Activated CD8-positive, alpha-beta memory T cell treated with anti-CD3 and anti-CD28 coated beads for 48 hours (primary cell): ENCODE results near the gene SCAMP1.

Source experiments
- DNase-seq, 3 experiments: peaks; one replicate each; pipeline ENCODE4 v3.0.0-alpha.2; 2020; ENCODE audit warnings: low read depth in 2 of 3, low spot score in 2 of 3

SCAMP1 gene

GRCh38 chr5:78511121-78511906 is 150.9 kb downstream of the SCAMP1 start:
- DNase-seq = no peak

DNA sequence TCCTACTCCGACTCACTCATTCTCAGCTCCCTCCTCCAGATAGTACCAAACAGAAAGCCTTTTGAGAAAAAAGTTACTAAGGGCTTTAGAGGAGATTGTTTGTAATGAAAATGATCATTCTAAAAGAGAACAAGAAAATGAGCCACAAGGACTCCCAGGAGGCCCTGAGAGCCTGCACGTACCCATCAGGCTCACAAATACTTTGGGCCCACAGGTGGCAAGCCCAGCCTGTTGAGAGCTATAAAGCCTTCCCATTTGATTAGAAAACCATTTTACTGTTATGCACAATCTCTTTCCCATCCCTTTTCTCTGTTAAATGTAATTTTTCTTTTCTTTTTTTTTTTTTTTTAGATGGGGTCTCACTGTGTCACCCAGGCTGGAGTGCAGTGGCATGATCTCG is 152.0 kb downstream of the SCAMP1 start:
- no peak for DNase-seq

DNA sequence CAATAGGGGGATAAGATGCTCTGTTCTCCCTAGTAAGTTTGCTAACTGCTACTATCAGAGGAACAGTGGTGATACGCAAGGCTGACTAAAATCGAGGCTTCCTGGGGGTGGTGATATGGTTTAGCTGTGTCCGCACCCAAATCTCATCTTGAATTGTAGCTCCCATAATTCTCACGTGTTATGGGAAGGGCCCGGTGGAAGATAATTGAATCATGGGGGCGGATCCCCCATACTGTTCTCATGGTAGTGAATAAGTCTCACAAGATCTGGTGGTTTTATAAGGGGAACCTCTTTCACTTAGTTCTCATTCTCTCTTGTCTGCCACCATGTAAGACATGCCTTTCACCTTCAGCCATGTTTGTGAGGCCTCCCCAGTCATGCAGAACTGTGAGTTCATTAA is 153.0 kb downstream of the SCAMP1 start:
- no peak for DNase-seq

DNA sequence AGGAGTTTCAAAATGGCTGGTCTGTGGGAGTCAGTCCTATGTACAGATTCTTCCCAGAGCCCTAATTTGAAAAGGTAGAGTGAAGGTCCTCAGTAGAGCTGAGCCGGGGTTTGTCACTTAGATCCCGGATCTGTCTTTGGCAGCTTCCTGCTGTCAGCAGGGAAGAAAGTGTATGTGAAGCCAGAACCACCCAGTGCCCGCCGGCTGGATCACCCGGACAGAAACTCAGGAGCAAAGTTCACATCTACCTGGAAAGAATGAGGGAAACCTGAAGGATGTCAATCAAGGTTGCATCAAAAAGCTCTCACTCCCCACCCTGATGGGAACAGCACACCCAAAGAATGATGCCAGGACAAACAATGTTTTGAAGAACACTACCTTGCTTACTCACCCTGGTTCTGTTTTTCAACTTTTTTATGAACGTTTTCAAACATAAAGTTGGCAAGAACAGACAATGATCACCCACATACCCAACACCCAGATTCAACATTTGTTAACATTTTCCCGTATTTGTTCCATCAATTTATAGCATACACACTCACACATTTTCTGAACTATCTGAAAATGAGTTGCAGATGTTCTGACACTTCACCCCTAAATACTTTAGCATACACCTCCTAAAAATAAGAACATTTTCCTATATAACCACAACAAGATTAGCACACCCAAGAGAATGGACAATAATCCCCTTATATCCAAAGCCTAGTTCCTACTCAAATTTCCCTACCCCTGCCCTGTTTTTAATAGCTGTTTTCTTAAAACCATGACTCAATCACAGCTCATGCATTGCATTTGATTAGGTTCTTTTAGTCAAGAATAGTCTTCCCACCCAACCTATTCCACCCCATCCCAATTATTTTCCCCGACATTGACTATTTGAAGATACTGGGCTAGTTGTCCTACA is 154.3 kb downstream of the SCAMP1 start:
- DNase-seq = no peak

DNA sequence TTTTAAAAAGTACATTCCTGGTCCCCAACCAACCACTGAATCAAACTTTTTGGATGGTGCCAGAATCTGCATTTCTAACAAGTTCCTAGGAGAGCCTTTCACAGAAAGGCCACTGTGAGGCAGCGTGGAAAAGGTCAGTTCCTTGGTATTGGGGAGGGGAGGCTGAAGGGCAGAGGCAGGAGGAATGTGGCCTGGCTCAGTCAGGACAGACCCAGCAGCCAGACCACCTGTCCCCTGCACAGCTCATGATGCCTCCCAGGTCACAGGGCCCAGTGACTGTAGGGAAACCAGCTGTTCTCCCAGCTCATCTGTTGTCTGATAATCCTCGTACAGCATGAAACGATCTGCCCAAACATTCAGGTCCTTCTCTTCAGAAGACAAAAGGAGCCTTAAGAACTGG is 155.3 kb downstream of the SCAMP1 start:
- DNase-seq = no peak

GRCh38 chr5:78518365-78519197 is 158.2 kb downstream of the SCAMP1 start:
- DNase-seq = no peak

DNA sequence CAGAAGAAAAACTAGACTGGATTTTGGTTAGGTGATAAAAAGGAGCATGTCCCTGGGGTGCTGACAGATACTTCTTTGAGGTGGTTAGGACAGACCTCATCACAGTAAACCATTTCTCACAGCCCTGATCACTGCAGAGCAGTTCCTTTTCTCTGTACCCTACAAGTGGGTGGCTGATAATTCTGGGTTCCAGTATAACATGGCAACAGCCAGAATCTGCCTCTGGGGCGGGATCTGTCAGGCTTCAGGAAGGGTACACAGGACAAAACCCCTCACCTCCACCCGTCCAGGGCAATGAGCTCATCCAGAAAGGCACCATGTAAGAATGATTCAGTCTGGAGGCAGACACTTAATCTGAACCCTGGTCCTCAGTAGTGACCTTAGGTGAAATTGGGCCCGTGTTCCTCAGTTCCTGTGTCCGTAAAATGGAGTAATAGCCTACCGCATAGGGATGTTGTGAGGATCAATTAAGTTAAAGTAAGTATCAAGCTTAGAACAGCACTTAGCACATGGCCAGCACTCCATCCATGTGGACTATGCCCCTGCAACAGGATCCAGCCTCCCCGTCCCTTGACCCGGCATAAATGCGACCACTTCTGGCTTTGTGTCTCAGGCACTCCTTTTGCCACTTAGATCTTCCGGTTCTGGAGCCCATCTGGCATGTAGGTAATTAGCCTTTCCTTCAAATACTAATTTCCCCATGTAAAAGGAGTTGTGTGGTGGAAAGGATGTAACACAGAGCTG is 159.0 kb downstream of the SCAMP1 start:
- no peak for DNase-seq

- DNase-seq = no peak
Measured at GRCh38 chr5:78521455-78521854, 161.0 kb downstream of the SCAMP1 start.

DNA sequence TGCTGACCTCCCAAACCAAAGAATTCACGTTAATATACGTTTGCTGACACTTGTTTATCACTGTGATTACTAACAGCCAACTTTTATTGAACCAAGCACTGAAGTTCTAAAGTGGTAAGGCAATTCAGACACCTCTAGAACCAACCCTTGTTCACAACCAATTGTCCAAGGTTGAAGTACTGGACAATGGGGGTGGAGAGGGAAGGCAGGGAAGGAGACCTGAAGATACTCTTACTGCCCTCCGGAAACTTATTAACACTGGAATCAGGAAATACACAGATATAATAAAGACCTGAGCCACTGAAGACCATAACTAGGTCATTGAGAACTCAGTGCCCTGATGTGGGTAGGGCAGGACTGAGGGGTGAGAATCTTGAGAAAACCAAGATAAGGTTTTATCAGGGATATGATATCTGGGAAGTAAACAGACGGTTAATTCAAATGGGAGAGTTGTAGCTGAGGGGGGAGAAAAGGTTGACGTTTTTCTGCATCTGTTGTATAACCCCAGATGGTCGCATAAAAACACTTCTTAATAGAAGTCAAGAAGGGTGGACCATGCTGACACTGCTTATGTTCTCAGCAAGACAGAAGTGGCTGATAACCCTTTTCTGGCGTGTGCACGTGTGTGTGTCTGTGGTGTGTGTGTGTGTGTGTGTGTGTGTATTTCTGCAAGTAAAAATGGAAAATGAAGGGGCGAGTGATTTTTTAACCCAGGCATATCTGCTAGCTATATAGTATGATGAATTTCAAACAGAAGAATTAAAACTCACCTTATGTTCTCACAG is 162.3 kb downstream of the SCAMP1 start:
- no peak for DNase-seq

DNA sequence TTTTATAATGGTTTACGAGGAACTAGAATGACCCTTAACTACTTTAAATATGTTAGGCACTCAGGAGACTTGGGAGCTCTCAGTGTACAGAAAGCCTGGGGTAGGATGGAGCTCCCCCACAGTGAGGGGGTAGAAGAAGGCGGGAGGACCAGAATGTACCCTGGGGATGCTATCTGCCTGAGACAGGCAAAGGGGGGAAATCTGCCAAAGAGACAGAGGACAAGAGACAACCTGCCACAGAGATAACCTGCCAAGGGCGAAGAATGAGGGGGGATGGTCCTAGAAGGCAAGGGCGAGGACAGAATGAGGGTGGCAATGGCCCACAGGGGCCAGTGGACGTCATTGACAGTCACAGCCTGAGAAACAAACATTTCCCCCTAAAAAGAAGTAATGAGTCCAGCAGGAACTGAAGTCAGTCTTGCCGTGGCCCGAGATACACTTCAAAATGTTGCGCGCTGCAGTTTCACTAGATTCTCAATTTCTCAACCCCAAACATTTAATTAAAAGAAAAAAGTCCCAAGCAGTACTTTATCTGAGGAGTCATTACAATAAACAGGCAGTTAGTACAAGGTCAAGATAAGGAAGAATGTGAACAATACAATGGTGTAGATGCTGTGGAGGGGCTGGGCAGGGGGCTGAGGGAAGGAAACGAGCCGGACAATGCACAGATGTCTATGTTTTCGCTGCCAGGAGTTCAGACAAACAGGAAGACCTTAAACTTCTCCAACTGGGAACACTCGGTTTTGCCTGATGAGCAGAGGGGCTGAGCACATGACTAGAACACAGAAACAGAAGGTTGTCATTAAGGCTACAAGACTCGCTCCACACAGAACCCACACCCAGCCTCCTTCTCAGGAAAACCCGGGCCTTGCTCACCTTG is 163.1 kb downstream of the SCAMP1 start:
- no peak for DNase-seq

GRCh38 chr5:78526049-78526525 is 165.7 kb downstream of the SCAMP1 start:
- no peak for DNase-seq

- DNase-seq = no peak
Measured at GRCh38 chr5:78527054-78527859, 166.8 kb downstream of the SCAMP1 start.

GRCh38 chr5:78527925-78528324 is 167.5 kb downstream of the SCAMP1 start:
- DNase-seq = no peak
